ENCODE data around the gene ENO2. TPM values are rescaled to one million over a fixed set of nuclear protein-coding genes. Genes with fewer than 3 reads are reported as not detected.
"Not testable (repeated sequence)": the region's sequence is repeated elsewhere in the genome, so short reads cannot be mapped to it uniquely, and the experiment has no call there.

The ENO2 gene
- total RNA-seq, 1 donor from 2014 or later, result 33.7 TPM

DNA sequence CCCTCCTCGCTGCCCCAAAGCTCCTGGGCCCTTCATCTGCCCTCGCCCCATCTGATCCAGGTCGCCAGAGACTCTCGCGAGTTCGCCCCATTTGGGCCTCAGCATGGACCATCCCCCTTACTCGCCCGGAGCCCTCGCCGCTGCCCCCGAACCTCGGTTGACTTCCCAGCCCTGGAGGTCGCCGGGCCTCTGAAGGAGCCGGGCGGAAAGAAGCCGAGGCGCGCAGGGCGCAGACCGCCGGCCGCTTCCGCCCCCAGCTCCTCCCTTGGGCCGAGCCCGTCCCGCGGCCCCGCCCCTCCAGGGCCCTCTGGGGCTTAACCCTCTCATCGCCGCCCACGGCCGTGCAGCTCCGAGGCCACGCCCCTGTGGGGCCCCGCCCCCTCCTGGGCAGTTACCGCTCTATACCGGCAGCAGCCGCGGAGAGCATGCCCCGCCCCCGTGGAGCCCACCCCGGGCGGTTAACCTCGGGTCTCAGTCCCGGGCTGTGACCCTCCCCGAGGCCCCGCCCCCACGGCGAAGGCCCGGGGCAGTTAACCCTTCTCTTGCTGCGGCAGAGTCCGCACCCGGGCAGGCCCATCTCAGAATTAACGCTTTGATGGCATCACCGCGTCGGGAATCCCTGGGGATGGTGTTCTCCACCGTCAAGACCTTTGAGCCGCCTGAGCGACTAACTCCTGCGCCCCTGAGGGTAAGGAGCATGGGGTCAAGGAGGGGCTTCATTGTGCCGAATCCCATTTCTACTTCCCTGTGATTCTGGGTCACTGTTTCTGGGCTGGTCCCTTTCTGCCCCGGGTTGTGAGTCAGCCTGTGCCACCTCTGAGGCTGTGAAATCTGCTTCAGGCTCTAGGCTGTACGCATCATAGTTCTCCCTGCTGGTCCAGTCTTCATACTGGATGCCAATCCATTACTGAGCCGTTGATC, 41.0 kb upstream of the ENO2 start, which contains the start of gene SPSB2:
Gene SPSB2, minus strand, starts transcription at position 210 of the 921 bp plus-strand sequence. CDS start 402 bp downstream, outside the sequence.
- DNase-seq (ENCODE audit: low read depth), result peak; percentile 76

DNA sequence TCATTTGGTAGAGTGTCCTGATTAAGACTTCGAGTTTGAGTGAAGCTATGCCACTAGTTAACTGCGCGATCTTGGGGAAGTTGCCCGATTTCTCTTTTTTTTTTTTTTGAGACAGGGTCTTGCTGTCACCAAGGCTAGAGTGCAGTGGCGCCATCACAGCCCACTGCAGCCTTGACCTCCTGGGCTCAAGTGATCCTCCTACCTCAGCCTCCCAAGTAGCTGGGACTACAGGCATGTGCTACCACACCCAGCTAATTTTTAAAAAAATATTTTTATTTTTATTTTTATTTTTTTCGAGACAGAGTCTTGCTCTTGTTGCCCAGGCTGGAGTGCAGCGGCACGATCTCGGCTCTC, 40.4 kb upstream of the ENO2 start:
- DNase-seq (ENCODE audit: low read depth); H3K36me3 ChIP-seq (ENCODE audit: control insufficient read depth, insufficient read depth, low read length): not testable (repeated sequence)
- H3K4me3 ChIP-seq (ENCODE audit: low read depth, low read length), result peak overlapping the region; percentile 76

More for the DNA sequence above, 41.0 kb upstream of the ENO2 start, which contains the start of gene SPSB2:
- TF ChIP-seq, protein P1, sequence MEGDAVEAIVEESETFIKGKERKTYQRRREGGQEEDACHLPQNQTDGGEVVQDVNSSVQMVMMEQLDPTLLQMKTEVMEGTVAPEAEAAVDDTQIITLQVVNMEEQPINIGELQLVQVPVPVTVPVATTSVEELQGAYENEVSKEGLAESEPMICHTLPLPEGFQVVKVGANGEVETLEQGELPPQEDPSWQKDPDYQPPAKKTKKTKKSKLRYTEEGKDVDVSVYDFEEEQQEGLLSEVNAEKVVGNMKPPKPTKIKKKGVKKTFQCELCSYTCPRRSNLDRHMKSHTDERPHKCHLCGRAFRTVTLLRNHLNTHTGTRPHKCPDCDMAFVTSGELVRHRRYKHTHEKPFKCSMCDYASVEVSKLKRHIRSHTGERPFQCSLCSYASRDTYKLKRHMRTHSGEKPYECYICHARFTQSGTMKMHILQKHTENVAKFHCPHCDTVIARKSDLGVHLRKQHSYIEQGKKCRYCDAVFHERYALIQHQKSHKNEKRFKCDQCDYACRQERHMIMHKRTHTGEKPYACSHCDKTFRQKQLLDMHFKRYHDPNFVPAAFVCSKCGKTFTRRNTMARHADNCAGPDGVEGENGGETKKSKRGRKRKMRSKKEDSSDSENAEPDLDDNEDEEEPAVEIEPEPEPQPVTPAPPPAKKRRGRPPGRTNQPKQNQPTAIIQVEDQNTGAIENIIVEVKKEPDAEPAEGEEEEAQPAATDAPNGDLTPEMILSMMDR (IDR thresholded peaks at IDR 0.05; ENCODE audit: insufficient read depth, low read length, poor library complexity, severe bottlenecking), result no peak
- Histone ChIP-seq H3K36me3 (ENCODE audit: control insufficient read depth, insufficient read depth, low read length) (peaks cover 9% of the 10 kb centered on the region), H3K27me3 (ENCODE audit: control insufficient read depth, insufficient read depth, low read length) (no peaks in the 10 kb centered on the region), H3K4me3 (ENCODE audit: low read depth, low read length) (peak within 1 kb of the TSS; percentile 76)

GRCh38 chr12:6879824-6880223, 34.6 kb upstream of the ENO2 start:
- not testable (repeated sequence) for H3K36me3 ChIP-seq (ENCODE audit: control insufficient read depth, insufficient read depth, low read length); H3K27me3 ChIP-seq (ENCODE audit: control insufficient read depth, insufficient read depth, low read length); H3K4me3 ChIP-seq (ENCODE audit: low read depth, low read length); DNase-seq (ENCODE audit: low read depth)

More for the DNA sequence above, 40.4 kb upstream of the ENO2 start:
- H3K27me3 ChIP-seq (ENCODE audit: control insufficient read depth, insufficient read depth, low read length), result not testable (repeated sequence)

GRCh38 chr12:6883252-6883651, 31.1 kb upstream of the ENO2 start:
- TF ChIP-seq, protein P1 (IDR thresholded peaks at IDR 0.05; ENCODE audit: insufficient read depth, low read length, poor library complexity, severe bottlenecking), result no peak
- no peak overlapping the region for H3K4me3 ChIP-seq (ENCODE audit: low read depth, low read length)
- DNase-seq (ENCODE audit: low read depth), result no peak
- no peaks in the 10 kb centered on the region for H3K27me3 ChIP-seq (ENCODE audit: control insufficient read depth, insufficient read depth, low read length)
- no peaks in the 10 kb centered on the region for H3K36me3 ChIP-seq (ENCODE audit: control insufficient read depth, insufficient read depth, low read length)

DNA sequence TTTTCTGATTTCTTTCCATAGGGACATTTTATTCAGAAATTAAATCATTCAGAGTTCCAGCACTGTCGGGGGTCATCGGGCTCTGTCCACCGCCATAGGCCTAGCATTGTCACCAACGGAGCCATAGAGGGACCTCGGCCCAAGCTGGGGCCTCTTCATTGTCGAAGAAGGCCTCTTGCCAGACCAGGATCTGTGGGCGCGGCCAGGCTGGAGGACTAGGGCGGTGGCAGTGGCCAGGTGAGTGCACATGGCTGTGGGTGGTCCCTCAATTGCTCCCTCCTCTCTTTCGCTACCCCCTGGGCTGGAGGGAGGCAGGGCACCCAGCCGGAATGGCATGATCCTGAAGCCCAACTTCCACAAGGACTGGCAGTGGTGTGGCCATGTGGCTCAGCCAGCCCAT, 30.7 kb upstream of the ENO2 start:
- Histone ChIP-seq H3K36me3 (ENCODE audit: control insufficient read depth, insufficient read depth, low read length) (no peaks in the 10 kb centered on the region), H3K4me3 (ENCODE audit: low read depth, low read length) (no peak overlapping the region), H3K27me3 (ENCODE audit: control insufficient read depth, insufficient read depth, low read length) (no peaks in the 10 kb centered on the region)
- no peak for DNase-seq (ENCODE audit: low read depth)
- TF ChIP-seq, protein P1 (IDR thresholded peaks at IDR 0.05; ENCODE audit: insufficient read depth, low read length, poor library complexity, severe bottlenecking), result no peak

DNA sequence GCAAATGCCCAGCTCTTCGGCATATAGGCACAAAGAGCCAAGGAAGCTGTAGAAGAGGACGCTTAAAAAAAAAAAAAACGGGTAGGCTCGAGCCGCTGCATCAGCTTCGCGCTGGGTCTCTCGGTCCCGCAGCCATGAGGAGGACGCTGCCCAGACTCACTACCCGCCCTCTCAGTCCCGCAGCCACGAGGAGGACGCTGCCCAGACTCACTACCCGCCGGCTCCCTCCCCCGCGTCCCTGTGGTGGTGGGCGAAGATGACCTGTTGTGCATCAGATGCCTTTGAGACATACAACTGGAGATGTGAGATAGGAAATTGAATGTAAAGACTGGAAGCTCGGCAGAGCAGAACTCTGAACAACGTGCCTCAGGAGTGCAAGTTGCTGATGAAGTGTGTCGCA, 29.8 kb upstream of the ENO2 start:
- Histone ChIP-seq H3K27me3 (ENCODE audit: control insufficient read depth, insufficient read depth, low read length) (no peaks in the 10 kb centered on the region), H3K36me3 (ENCODE audit: control insufficient read depth, insufficient read depth, low read length) (no peaks in the 10 kb centered on the region), H3K4me3 (ENCODE audit: low read depth, low read length) (no peak overlapping the region)
- DNase-seq (ENCODE audit: low read depth), result no peak
- TF ChIP-seq, protein P1 (IDR thresholded peaks at IDR 0.05; ENCODE audit: insufficient read depth, low read length, poor library complexity, severe bottlenecking), result no peak

DNA sequence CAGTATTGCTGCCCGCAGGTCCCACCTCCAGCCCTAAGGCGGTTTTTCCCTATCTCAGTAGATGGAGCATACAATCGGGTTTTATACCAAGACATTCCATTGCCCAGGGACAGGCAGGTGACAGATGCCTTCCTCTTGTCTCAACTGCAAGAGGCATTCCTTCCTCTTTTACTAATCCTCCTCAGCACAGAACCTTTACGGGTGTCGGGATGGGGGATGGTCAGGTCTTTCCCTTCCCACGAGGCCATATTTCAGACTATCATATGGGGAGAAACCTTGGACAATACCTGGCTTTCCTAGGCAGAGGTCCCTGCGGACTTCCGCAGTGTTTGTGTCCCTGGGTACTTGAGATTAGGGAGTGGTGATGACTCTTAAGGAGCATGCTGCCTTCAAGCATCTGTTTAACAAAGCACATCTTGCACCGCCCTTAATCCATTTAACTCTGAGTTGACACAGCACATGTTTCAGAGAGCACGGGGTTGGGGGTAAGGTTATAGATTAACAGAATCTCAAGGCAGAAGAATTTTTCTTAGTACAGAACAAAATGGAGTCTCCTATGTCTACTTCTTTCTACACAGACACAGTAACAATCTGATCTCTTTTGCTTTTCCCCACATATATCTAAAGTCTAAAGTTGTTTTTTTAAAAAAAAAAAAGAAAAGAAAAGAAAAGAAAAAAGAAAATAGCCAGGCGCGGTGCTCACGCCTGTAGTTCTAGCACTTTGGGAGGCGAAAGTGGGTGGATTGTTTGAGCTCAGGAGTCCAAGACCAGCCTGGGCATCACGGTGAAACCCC, 28.0 kb upstream of the ENO2 start:
- H3K4me3 ChIP-seq (ENCODE audit: low read depth, low read length); H3K36me3 ChIP-seq (ENCODE audit: control insufficient read depth, insufficient read depth, low read length); H3K27me3 ChIP-seq (ENCODE audit: control insufficient read depth, insufficient read depth, low read length); DNase-seq (ENCODE audit: low read depth): not testable (repeated sequence)

Data from kidney epithelial cell (primary cell).